GM18951 (cell line): ENCODE measurements around the gene SUGT1.

Experiments used
- POLR2A ChIP-seq: IDR thresholded peaks from 4 replicates; pipeline ENCODE4 v1.6.1; 2011; ENCODE audit warnings: mild to moderate bottlenecking; ENCODE audit not compliant: insufficient read length, insufficient read depth; ENCODE audit errors: extremely low read depth
- in situ Hi-C: fragments of 300-500 bp; cut with MboI; formaldehyde crosslinking; loops from one replicate; pipeline ENCODE4 v1.12.0; 2022; ENCODE audit warnings: low sequenced_read_pairs, mixed read lengths, inconsistent platforms; ENCODE audit not compliant: unreplicated experiment

Gene SUGT1

DNA sequence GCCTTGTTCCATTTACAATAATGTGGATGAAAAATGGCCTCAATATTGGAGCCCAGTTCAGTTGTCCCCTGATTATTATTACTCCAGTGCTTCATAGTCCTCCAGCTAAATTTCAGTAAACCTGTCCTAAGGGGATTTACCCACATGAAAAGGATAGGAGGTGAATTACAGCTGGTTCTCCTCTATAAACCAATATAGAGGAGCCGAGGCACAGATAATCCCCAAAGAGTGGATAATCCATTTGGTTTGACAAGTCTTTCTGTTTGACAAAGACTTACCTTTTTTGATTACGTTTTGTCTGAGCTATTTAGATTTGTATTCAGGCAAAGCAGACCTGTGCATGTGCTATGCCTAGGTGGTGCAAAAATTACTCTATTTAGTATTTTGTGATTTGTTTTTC, 84.3 kb downstream of the SUGT1 start:
- no peak for TF ChIP-seq POLR2A
- in situ Hi-C loops = no loop called here

GRCh38 chr13:52737451-52737850, 84.8 kb downstream of the SUGT1 start:
- TF ChIP-seq POLR2A = no peak
- in situ Hi-C loops = no loop called here

GRCh38 chr13:52737965-52738364, 85.3 kb downstream of the SUGT1 start:
- no peak for TF ChIP-seq POLR2A
- in situ Hi-C loops = no loop called here

DNA sequence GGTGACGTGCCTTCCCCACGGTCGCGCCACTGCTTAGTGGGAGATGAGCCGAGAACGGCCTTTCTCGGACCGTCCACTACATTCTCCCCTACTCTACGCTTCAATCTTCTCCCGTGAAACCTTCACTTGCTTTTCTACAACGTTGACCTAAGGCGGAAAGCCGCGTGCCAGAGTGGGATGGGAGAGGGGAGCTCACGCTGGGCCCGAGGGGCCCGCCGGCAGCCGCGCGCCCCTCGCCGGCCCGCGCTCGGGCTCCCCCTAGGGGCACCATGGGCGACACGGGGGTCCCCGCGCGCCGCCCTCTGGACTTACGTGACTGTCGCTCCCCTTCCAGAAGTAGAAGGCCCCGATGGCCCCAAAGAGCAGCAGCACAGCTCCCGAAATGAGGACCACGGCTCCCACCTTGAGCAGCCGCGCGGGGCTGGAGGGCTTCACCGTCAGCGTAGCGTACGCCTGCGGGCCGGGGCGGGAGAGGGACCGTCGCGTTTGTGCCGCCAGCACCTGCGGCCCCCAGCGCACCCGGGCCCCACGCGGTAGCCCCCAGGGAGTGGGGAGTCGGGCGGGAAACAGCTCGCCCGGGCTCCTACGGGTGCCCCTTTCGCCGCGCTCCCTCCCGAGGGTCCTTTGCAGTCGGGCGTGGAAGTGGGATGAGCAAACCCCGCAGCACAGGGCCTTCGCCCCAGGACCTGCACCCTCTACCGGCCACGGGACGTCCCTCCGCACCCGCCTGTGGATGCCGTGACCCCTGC, 86.3 kb downstream of the SUGT1 start:
- in situ Hi-C loops = no loop called here
- no peak for TF ChIP-seq POLR2A

GRCh38 chr13:52739468-52740071, 86.9 kb downstream of the SUGT1 start, which contains the start of gene CNMD:
Gene CNMD (minus strand): TSS chr13:52739820. CDS start chr13:52739701, 119 bp downstream.
- in situ Hi-C loops = no loop called here
- no peak for TF ChIP-seq POLR2A

DNA sequence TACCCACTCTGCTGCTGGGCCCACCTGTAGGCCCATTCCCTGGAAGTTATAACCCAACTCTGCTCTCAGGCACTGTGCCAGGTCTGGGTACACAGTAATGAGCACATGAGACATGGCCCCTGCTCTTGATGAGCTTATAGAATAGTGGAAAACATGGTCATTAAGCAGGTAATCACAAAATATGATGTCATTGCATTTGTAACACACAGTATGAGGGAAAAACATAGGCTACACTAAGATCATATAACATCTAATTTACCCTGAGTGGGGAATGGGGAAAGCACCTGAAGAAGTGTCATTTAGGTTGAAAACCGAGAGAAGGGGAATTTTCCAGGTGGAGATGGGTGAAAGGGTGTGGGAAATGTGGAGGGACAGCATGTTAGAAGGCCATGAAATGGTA, 90.9 kb downstream of the SUGT1 start:
- in situ Hi-C loops = no loop called here
- no peak for TF ChIP-seq POLR2A

DNA sequence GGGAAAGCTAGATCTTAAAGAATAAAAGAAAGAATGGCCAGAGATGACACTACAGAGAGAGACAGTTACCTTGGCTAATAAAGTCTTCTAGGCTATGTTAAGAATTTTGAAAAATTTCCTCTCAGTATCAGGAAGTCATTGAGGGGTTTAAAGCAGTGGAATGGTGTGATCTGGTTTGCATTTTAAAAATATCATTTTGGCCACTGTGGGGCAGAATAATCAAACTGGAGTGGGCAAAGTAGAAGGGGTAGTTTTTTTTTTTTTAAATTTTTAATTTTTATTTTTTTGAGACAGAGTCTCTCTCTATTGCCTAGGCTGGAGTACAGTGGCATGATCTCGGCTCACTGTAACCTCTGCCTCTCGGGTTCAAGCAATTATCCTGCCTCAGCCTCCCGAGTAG, 91.4 kb downstream of the SUGT1 start:
- no peak for TF ChIP-seq POLR2A
- in situ Hi-C loops = no loop called here

- in situ Hi-C loops = no loop called here
- TF ChIP-seq POLR2A = no peak
These were observed 92.3 kb downstream of the SUGT1 start for GRCh38 chr13:52744842-52745375.

- TF ChIP-seq POLR2A = no peak
- in situ Hi-C loops = no loop called here
These were observed 93.5 kb downstream of the SUGT1 start for GRCh38 chr13:52746141-52746540.

GRCh38 chr13:52749419-52749818, 96.8 kb downstream of the SUGT1 start:
- in situ Hi-C loops = no loop called here
- TF ChIP-seq POLR2A = no peak
